DMS53 treated with DMSO at 0.1 percent for 48 hours (cell line): ENCODE data around the gene CCDC80.

Experiments used
- DNase-seq: peaks from one replicate; lab custom pipeline; 2025; ENCODE audit not compliant: unreplicated experiment; lab: John Stamatoyannopoulos, UW

The CCDC80 gene

GRCh38 chr3:112656043-112656442 lies 15.1 kb upstream of the CCDC80 start:
- no peak for DNase-seq

- DNase-seq = no peak
Observed at GRCh38 chr3:112654979-112655378, 14.0 kb upstream of the CCDC80 start.

GRCh38 chr3:112654492-112654891 lies 13.5 kb upstream of the CCDC80 start:
- no peak for DNase-seq

GRCh38 chr3:112653881-112654300 lies 12.9 kb upstream of the CCDC80 start:
- DNase-seq = no peak

GRCh38 chr3:112653209-112653871 lies 12.4 kb upstream of the CCDC80 start:
- DNase-seq = no peak

GRCh38 chr3:112651516-112651915 lies 10.6 kb upstream of the CCDC80 start:
- DNase-seq = no peak

DNA sequence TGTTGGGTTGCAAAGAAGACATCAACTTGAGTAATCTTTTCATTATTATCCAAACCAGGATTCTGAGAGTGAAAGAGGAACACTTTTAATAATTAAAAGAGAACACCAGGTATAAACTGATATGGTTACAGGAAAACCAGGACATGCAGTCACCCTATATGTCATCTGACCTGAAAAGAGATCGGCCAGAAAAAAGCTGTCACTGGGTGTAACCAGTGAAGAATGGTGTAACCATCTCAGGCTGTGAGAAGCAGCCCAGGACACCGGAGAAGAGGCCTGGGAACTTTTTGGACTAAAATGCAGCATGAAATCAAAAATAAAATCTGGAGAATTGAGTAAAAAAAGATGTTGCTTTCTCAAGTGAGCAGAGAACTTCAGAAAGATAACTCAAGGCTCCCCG lies 10.1 kb upstream of the CCDC80 start:
- DNase-seq = no peak

DNA sequence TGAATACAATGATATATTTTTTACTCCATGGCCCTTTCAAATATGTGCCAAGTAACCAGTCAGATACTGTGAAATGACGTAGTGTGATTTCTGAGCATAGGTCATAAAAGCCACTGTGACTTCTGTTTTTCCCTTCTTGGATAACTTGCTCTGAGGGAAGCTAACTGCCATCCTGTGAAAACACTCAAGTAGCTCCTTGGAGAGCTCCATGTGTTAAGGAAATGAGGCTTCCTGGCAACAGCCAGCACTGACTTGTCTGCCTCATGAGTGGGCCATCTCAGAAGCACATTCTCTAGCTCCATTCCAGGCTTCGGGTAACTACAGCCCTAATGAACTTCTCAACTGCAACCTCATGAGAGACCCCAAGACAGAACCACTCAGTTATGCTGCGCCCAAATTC lies 9.5 kb upstream of the CCDC80 start:
- no peak for DNase-seq

- no peak for DNase-seq
Observed at GRCh38 chr3:112649478-112649735, 8.5 kb upstream of the CCDC80 start.

DNA sequence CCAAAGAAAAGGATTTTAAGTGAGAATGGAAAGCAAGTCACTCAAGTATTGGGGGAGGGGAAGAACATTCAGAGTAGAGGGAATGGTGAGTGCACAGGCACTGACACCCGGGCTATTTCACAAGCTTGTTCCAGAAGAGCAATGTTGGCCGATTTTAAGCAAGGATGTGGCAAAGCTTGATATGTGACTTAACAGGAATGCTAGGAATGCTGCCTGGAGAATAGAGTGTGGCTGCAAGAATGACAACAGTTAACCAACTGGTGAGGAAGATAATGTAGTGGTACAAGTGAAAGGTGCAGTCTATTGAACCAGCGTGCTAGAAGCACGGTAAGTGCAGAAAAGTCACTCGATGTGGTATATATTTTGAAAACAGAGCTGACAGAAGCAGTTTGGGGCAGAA lies 6.2 kb upstream of the CCDC80 start:
- DNase-seq = no peak

DNA sequence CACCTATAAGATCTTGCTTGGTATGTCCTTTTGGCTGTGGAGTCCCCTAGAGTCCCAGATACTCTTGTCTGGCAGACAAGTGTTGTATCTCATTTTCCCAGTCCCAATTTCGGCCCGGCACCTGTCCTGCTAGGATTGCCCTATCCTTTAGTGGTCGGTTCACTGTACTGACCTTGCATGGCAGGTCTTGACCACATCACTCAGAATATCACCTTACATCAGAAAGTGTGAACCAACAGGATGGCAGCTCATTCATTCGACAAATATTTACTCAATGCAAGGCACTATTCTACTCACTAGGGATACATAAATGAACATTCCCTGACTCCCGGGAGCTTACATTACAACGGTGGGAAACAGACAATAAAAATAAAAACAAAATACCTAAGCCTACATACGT lies 5.7 kb upstream of the CCDC80 start:
- DNase-seq = peak; percentile 79

DNA sequence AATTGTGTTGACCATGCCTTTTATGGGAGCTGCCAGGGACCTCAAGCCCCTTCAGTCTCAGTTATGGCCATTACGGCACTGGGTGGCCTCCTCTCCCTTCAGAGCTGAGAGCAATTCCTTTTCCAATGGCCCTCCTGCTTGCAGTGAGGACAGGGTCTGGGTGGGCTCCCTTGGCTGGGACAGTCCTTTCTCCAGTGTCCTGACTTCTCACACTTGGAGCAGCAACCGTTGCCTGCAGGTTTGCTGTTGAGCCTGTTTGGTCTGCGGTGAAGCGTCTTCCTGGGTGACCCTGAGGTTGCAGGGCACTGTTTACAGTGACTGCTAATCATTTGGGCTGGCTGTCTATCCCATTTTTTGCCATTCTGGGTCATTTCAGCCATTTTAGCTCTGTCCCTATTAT lies 3.5 kb upstream of the CCDC80 start:
- DNase-seq = no peak

DNA sequence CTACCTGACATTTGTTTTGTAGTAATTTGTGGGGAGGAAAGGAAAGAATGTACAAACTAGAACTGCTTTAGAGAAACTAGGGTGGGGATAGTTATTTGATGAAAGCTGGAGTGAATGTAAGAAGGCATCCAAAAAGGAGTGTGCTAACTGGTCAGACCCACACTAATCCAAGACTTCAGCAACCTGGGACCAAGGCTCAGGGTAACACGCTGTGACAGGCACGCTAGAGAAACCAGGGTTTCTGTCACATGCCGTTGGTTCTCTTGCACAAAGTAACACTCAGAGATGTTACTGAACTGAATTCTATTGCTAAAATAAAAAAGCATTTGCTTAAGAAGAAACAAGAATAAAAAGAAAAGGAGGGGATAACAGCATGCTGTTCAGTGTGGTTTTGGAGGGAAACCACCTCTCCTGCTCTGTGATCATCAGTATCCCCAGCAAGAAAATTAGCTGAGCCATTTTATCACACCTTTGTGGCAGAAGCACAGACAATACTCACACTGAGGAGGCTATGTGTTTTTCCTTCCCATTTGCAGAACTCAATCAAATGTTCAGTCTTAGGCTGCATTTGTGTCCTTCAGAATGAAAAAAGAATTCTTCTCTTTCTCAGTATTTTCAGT lies 2.8 kb upstream of the CCDC80 start:
- DNase-seq = no peak

GRCh38 chr3:112642912-112643506 lies 2.1 kb upstream of the CCDC80 start:
- peak; percentile 58 for DNase-seq

DNA sequence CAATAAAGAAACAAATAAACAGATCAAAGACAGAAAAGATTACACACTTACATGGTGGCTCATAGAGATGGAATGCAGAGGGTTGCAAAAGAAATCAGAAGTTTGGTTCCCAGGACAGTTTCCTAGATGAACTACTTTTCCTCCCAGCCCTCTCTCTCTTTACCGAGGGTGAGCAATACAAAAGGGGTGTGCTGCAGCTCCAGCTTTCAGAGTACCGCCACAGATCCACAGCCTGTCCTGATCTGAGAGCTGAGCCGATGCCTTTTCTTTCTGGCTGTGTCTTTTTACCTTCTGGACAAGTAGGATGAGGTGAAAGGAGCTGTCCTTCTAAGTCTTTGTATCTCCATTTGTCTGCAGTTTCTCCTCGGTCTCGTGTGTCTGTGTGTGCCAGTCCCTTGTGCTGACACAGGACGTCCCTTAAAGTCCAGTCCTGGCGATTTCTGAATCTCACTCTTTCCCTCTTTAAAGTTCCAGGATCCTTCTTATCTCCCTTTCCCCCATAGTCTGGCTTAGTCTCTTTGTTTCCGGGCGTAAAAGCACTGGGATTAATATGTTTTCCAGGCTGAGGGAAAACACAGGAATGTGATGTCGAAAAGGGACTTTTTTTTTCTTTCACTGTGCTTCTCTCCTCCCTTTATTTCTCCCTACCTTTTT lies 540 bp downstream of the CCDC80 start:
- no peak for DNase-seq

GRCh38 chr3:112639455-112640225 lies 1.3 kb downstream of the CCDC80 start:
- DNase-seq = no peak

- DNase-seq = no peak
Observed at GRCh38 chr3:112638327-112639020, 2.5 kb downstream of the CCDC80 start.

- no peak for DNase-seq
Observed at GRCh38 chr3:112637700-112638099, 3.2 kb downstream of the CCDC80 start.

DNA sequence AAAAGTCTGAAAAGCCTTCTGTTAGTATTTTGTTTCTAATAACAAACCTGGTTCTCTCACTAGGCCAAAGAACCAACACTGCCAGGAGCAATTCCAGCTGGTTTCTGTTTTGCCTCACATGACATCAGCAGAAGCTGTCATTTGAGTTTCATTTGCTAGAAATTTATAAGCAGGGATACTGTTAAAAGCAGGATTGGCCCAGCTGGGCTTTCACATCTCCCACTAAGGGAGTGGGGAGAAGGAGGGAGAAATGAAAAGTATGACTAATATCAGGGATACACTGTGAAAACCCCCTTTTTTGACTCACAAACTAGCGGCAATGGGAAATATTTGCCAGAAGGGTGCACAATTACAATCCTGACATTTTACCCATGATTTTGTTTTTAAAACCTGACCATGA lies 5.3 kb downstream of the CCDC80 start:
- DNase-seq = no peak

- DNase-seq = no peak
Observed at GRCh38 chr3:112634786-112635541, 6.0 kb downstream of the CCDC80 start.
